ENCODE data around the gene NACA.
"Not testable (repeated sequence)": the region's sequence is repeated elsewhere in the genome, so short reads cannot be mapped to it uniquely, and the experiment has no call there.

NACA gene

DNA sequence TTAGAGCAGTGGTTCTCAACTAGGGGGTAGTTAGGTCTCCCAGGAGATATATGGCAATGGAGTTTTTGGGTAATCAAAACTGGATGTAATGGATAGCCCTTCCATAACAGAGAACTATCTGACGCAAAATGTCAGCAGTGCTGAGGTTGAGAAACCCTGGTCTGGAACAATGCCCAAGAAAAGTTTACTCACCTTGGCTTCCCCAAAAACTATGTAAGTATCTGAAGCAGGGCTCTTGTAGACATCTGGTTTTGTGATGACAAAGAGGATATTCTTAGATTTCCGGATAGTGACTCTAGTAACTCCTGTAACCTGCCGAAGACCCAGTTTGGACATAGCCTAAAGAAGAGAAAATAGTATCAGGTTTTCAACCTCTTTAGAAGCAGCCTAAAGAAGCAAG lies 11.8 kb downstream of the NACA start (continued):
- TF ChIP-seq ZNF48 (tag by site-specific recombination; IDR thresholded peaks at IDR 0.05) = no peak
- no peak for TF ChIP-seq ZBTB7A (tag by site-specific recombination; IDR thresholded peaks at IDR 0.05; ENCODE audit: low read depth)
- TF ChIP-seq ZNF76 (tag by site-specific recombination; IDR thresholded peaks at IDR 0.05; ENCODE audit: borderline replicate concordance, low read depth) = no peak

DNA sequence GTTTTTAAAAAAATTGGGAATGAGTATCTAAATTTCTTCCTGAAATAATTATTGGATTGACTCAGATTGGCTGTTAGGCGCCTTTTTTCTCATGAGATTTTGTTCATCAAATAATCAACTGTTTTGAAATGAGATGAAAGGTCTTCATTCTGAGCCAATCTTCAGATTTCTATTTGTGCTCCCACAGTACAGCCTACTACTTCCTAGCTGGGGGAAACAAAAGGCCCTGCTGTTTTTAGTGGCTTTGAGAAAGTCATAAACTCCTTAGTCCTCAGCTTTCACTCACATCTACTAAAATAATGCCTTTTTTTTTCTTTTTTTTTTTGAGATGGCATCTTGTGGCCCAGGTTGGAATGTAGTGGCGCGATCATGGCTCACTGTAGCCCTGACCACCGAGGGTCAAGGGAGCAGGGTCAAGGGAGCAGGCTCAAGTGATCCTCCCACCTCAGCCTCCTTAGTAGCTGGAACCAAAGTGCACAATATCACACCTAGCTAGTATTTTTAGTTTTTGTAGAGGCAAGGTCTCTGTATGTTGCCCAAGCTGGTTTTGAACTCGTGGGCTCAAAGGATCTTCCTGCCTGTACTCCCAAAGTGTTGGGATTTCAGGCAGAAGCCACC lies 15.2 kb downstream of the NACA start:
- TF ChIP-seq ZNF138 (tag by site-specific recombination; IDR thresholded peaks at IDR 0.05; ENCODE audit: borderline replicate concordance) (no peak), PRDM1 (tag by site-specific recombination; IDR thresholded peaks at IDR 0.05) (peak; percentile 66), ZNF600 (tag by site-specific recombination; IDR thresholded peaks at IDR 0.05) (0 out of 2 replicates have a peak, but pooled peaks have one; percentile 25)
- POLR2A ChIA-PET = interaction anchor here (0.7 to 2.2 kb wide), 4 partner anchors 9 to 98 kb away, joined by 3 to 25 read pairs (median 6); partner anchors contain the start of genes NACA and PTGES3
- Histone ChIP-seq H3K36me3 (ENCODE audit: control insufficient read depth in 2 of 2, insufficient read depth in 1 of 2, low read length in 2 of 2) (peaks cover 26 to 38% of the 10 kb centered on the region in 2 experiments), H3K27ac (ENCODE audit: extremely low read depth, low read depth, low read length) (no peak overlapping the region), H3K4me1 (ENCODE audit: control insufficient read depth, insufficient read depth, low read length) (no peaks in the 10 kb centered on the region), H3K4me3 (ENCODE audit: low read depth, low read length) (no peak overlapping the region), H3K9me3 (ENCODE audit: control insufficient read depth, insufficient read depth, low read depth, low read length) (no peaks in the 10 kb centered on the region)
- CTCF ChIA-PET = interaction anchor here (0.6 kb wide), 2 partner anchors 13 to 536 kb away, joined by 4 read pairs; no protein-coding TSS in a partner anchor

DNA sequence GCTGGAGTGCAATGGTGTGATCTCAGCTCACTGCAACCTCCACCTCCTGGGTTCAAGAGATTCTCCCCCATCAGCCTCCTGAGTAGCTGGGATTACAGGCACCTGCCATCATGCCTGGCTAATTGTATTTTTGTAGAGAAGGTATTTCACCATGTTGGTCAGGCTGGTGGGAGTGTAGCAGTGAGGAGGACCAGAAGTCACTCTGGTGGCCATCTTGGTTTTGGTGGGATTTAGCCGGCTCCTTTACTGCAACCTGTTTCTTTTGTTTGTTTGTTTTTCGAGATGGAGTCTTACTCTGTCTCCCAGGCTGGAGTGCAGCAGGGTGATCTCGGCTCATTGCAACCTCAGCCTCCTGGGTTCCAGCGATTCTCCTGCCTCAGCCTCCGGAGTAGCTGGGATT lies 20.6 kb downstream of the NACA start:
- H3K27ac ChIP-seq (ENCODE audit: extremely low read depth, low read depth, low read length); H3K4me1 ChIP-seq (ENCODE audit: control insufficient read depth, insufficient read depth, low read length); H3K9me3 ChIP-seq (ENCODE audit: control insufficient read depth, insufficient read depth, low read depth, low read length); H3K4me3 ChIP-seq (ENCODE audit: low read depth, low read length); CTCF ChIA-PET; H3K36me3 ChIP-seq (ENCODE audit: control insufficient read depth in 2 of 2, insufficient read depth in 1 of 2, low read length in 2 of 2): not testable (repeated sequence)
- POLR2A ChIA-PET = interaction anchor here (1.0 to 2.1 kb wide), 2 partner anchors 10 to 16 kb away, joined by 3 to 7 read pairs; partner anchors contain the start of gene PTGES3
- TF ChIP-seq ZNF335 (tag by site-specific recombination; conservative IDR thresholded peaks at IDR 0.05) = peak; percentile 39; the same call in 1 of the 2 replicates
- TF ChIP-seq SCRT2 (tag by site-specific recombination; IDR thresholded peaks at IDR 0.05) = 0 out of 2 replicates have a peak, but pooled peaks have one; percentile 14
- TF ChIP-seq OSR2 (tag by site-specific recombination; IDR thresholded peaks at IDR 0.05) = peak; percentile 29; the same call in 1 of the 2 replicates

DNA sequence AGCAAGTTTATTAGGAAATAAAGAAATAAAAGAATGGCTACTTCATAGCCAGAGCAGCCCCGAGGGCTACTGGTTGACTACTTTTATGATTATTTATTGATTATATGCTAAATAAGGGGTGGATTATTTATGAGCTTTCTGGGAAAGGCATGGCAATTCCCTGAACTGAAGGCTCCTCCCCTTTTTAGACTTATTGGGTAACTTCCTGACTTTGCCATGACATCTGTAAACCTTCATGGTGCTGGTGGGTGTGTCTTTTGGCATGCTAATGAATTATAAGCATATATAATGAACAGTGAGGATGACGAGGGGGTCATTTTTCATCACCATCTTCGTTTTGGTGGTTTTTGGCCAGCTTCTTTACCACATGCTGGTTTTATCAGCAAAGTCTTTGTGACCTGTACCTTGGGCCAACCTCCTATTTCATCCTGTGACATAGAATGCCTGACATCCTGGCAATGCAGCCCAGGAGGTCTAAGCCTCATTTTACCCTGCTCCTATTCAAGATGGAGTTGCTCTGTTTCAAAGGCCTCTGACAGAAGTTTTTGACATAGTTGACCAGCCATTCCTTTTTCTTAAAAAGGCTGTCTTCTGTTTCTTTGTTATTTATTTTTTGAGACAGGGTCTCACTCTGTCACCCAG lies 26.0 kb downstream of the NACA start:
- no peak overlapping the region for H3K4me3 ChIP-seq (ENCODE audit: low read depth, low read length)
- ChIA-PET CTCF (no interaction called here), POLR2A (interaction anchor here (1.8 kb wide), 1 partner anchor 11 kb away, joined by 13 read pairs; the partner anchor contains the start of gene PTGES3)
- H3K9me3 ChIP-seq (ENCODE audit: control insufficient read depth, insufficient read depth, low read depth, low read length) = no peaks in the 10 kb centered on the region
- TF ChIP-seq KLF10 (tag by site-specific recombination; IDR thresholded peaks at IDR 0.05) = peak; percentile 42; the same call in 1 of the 2 replicates
- TF ChIP-seq ZNF350 (tag by site-specific recombination; IDR thresholded peaks at IDR 0.05) = no peak
- peaks cover 2% of the 10 kb centered on the region; the same call in 1 of the 2 replicates for H3K4me1 ChIP-seq (ENCODE audit: control insufficient read depth, insufficient read depth, low read length)
- H3K27ac ChIP-seq (ENCODE audit: extremely low read depth, low read depth, low read length) = no peak overlapping the region
- H3K36me3 ChIP-seq (ENCODE audit: control insufficient read depth in 2 of 2, insufficient read depth in 1 of 2, low read length in 2 of 2) = no peaks in the 10 kb centered on the region

DNA sequence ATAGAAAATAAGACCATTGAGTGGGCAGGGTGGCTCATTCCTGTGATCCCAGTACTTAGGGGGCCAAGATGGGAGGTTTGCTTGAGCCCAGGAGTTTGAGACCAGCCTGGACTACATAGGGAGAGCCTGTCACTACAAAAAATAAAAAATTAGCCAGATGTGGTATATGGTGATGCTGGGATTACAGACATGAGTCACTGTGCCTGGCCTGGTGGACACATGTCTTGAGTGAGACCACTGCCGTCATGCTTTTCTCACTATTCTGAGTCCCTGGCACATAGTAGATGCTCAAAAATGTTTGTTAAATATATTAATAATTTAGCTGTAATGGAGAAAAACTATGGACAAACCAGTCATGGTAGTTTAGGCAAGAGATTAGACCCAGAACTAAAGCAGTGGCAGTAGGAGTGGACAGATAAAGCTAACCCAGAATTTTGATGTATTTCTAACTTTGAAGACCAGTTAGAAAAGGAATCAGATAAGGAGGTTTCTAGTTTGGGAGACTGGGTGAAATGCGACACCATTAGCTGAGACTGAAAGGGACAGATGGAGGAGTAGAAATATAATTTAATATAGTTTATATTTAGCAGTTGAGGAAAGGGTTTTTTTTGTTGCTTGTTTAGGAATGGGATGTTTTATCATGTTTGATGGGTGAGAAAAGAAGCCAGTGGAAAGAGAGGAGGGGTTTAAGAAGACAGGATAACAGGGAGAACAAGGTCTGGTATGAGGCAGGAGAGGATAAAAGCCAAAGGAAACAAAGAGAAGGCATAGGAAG lies 29.6 kb downstream of the NACA start:
- Histone ChIP-seq H3K4me3 (ENCODE audit: low read depth, low read length) (no peak overlapping the region), H3K4me1 (ENCODE audit: control insufficient read depth, insufficient read depth, low read length) (peaks cover 2% of the 10 kb centered on the region; the same call in 1 of the 2 replicates), H3K9me3 (ENCODE audit: control insufficient read depth, insufficient read depth, low read depth, low read length) (no peaks in the 10 kb centered on the region), H3K36me3 (ENCODE audit: control insufficient read depth in 2 of 2, insufficient read depth in 1 of 2, low read length in 2 of 2) (no peaks in the 10 kb centered on the region), H3K27ac (ENCODE audit: extremely low read depth, low read depth, low read length) (no peak overlapping the region)
- TF ChIP-seq, protein P1, sequence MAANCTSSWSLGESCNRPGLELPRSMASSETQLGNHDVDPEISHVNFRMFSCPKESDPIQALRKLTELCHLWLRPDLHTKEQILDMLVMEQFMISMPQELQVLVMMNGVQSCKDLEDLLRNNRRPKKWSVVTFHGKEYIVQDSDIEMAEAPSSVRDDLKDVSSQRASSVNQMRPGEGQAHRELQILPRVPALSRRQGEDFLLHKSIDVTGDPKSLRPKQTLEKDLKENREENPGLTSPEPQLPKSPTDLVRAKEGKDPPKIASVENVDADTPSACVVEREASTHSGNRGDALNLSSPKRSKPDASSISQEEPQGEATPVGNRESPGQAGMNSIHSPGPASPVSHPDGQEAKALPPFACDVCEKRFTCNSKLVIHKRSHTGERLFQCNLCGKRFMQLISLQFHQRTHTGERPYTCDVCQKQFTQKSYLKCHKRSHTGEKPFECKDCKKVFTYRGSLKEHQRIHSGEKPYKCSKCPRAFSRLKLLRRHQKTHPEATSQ (tag by site-specific recombination; IDR thresholded peaks at IDR 0.05) = no peak
- peak; percentile 26; the same call in 1 of the 2 replicates for TF ChIP-seq PRDM1 (tag by site-specific recombination; IDR thresholded peaks at IDR 0.05)
- CTCF ChIA-PET = interaction anchor here (0.7 kb wide), 1 partner anchor 68 kb away, joined by 3 read pairs; no protein-coding TSS in a partner anchor
- POLR2A ChIA-PET = interaction anchor here (0.9 to 1.4 kb wide), 2 partner anchors 30 to 50 kb away, joined by 3 to 4 read pairs; partner anchors contain the start of gene NACA

All from HEK293 (cell line).